Right renal pelvis (tissue), 4 donors: ENCODE results near the gene AHSP. TPM values are rescaled to one million over a fixed set of nuclear protein-coding genes. Genes with fewer than 3 reads are reported as not detected.
"Not testable (repeated sequence)": the region's sequence is repeated elsewhere in the genome, so short reads cannot be mapped to it uniquely, and the experiment has no call there.

Experiments used
- DNase-seq, 4 donors: peaks; one replicate each; pipeline ENCODE4 v3.0.0-alpha.2; 2013; ENCODE audit warnings: low read depth in 4 of 4, low spot score in 3 of 4, missing footprints in 1 of 4
- polyA plus RNA-seq, 4 donors: library from polyadenylated mRNA; unstranded; fragments of 120-200 nt; gene quantifications; one replicate each; pipeline ENCODE4 v1.2.1, GENCODE V29; 2013; ENCODE audit not compliant: insufficient read length in 4 of 4

The AHSP gene
- polyA plus RNA-seq, 4 donors = 5.9 to 7.6 (median 6.9) TPM

DNA sequence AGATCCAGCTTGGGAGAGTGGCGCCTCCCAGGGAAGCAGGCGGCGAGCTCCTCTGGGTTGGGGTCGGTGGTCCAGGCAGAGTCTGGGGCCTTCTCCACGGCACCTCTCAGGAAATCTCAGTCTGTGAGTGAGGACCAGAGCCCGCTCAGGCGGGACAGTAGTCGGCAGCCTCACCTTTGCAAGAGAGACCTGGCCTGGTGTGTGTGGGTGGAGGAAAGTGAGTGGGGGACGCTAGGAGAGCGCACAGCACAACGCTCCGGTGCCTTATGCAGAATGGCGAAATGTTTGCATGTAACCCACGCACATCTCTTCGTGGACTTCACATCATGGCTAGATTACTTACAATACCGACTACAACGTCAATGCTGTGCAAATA is 2.2 kb downstream of the AHSP start:
- no peak for DNase-seq

DNA sequence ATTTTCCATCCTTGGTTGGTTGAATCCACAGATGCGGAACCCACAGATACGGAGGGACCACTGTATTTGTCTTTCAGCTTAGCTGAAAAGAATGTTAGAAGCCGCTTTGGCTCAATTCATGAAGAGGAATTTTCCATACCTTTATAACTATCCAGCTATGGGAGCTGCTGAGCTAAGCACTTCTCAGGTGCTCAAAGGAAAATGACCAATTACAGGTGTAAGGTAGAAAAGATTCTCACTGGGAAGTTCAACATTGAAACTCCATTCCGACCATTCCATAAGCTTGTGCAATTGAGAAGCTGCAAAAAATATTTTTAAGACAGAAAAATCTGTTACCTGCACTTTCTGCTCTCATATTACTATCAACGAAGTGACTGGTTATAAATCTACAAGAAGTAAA is 2.7 kb downstream of the AHSP start:
- no peak for DNase-seq

DNA sequence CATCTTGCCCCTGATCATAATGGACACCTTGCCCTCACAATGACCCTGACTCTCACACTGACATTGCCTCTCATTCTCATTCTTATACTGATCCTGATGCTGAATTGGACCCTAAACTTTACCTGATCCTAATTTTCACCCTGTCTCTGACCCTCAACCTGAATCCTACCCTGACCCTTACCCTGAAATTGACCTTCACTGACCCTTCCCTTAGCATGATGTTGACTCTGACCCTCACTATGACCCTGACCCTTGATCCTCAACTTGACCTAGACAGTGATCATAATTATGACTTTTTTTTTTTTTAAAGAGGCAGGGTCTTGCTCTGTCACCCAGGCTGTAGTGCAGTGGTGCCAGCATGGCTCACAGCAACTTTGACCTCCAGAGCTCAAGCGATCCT is 3.4 kb downstream of the AHSP start:
- no peak for DNase-seq

DNA sequence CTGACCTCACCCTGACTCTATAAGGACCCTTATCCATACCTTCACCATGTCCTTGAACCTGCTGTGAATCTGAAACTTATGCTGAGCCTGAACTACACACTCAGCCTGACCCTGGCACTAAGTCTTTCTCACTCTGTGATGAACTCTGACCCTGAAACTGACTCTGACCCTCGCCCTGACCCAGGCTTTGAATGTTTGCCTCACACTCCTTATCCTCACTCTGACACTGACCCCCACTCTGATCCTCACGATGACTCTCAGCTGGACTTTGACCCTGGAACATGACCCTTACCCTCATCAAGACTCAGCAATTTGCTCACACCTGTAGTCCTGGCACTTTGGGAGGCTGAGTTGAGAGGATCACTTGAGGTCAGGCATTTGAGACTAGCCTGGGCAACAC is 4.4 kb downstream of the AHSP start:
- no peak for DNase-seq

DNA sequence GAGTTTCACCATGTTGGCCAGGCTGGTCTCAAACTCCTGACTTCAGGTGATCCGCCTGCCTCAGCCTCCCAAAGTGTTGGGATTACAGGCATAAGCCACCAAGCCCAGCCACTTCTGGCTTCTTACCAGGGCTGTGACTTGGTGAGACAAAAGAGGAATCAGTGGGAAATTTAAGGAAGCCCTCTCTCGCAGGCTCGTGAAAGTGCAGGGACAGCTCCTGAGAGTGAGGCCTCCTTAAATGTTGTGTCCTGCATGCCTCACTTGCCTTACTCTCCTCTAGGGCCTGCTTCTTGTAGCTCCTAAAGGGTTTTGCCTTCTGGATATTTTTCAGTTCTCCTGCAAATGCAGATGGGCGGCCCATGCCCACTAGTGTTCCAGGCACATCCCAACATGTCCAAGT is 5.2 kb downstream of the AHSP start:
- DNase-seq = no peak

DNA sequence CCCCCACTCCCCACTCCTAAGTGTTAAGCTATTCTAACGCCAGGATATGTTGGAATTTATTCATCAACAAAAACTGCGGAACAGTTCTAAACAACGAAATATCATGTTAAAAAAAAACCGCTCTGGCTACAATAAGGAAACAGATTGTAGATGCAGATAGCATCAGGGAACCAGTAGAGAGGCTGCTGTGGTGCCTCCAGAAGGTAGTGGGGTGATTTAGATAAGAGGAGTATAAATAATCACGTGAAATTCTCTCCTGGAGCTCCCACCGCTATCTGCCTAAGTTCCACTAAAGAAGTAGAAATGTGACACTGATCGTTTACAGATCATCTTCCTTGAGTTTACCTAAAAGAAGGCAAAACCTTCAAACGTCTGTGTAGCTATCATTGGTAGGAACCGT is 8.0 kb downstream of the AHSP start:
- DNase-seq = no peak

DNA sequence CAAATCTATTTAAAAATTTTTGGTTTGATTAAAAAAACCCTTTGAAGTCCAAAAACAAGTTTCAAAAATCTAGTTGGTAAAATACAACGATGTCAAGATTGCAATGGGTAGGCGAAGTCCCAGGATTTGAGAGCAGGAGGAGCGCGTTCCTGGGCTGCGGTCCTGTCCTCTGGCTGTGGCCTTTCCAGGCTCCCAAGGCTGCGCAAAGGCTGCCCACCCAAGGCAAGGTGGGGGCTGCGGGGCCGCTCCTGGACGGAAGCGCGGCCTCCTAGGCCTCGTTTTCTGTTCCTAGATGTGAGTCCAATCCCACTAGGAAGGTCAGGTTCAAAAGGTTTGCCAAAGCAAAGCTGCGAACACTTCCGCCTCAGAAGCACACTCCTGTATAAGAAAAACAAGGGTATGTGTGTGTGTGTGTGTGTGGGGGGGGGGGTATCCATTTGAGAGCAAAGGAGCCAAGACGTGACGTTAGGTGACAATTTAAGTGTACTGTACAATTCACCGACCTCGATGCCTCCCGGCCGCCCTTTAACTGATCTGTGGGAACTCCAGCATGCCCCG is 9.2 kb downstream of the AHSP start:
- no peak for DNase-seq

DNA sequence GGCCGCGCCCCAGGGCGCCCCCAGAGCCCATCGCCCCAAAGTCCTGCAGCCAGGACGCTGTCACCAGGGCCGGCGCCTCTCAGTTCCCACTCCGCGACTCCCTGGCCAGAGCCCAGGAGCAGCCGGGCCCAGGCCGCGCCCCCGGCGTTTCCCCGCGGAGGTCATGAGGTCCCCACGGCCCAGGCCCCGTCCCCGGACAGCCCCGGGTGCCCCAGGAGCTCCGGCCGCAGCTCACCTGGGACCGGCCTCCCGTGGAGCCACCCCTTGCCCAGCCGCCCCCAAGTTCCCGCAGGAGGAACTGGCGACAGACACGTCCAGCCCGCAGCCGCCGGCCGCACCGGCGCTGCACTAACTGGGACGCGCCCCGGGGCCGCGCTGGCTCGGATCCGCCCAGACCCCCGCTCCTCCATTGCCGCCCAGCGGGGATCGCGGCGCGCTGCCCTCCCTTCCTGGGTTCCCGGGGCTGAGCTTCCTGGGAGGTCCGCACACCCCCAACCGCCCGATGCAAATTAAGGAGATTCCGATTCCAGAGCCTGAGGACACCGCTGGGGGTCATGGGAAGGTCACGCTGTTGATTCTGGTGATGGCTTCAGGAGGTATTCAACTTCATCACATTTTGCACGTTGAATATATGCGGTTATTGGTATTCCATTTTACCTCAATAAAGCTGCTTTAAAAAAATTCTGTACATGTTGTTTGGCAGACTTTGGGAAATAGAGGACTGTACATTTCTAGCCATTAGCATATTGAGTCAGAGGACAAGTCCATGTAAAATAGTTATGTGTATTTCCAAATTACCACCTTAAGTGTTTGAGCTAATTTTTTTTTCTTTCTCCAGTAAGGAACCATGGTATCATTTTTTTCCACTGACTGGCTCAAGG is 9.9 kb downstream of the AHSP start:
- DNase-seq = no peak

DNA sequence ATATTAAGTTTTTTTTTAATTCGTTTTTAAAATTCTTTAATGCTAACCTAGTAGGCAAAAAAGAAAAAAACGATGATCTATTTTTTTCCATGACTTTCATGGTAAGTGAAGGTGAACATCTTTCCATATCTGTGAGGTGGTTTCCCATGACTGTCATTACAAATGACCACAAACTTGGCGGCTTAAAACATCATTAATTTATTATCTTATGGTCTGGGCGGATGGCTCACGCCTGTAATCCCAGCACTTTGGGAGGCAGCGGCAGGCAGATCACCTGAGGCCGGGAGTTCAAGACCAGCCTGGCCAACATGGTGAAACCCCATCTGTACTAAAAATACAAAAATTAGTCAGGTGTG is 10.5 kb downstream of the AHSP start:
- not testable (repeated sequence) for DNase-seq

DNA sequence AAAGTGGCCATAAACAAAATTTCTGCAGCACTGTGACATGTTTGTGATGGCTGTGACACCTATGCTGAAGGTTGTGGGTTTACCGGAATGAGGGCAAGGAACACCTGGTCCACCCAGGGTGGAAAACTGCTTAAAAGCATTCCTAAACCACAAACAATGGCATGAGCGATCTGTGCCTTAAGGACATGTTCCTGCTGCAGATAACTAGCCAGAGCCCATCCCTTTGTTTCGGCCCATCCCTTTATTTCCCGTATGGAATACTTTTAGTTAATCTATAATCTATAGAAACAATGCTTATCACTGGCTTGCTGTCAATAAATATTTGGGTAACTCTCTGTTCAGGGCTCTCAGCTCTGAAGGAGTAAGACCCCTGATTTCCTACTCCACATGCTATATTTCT is 12.1 kb downstream of the AHSP start:
- DNase-seq = not testable (repeated sequence)

DNA sequence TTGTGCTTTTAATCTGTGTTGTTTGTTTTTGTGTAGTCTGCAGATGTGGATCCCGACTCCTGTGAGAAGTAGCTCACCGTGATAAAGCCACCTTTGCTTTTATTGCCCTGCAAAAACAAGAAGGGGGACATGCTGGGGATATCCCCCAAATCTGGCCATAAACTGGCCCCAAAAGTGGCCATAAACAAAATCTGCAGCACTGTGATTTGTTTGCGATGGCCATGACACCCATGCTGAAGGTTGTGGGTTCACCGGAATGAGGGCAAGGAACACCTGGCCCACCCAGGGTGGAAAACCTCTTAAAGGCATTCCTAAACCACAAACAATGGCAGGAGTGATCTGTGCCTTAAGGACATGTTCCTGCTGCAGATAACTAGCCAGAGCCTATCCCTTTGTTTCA is 15.1 kb downstream of the AHSP start:
- DNase-seq = no peak

DNA sequence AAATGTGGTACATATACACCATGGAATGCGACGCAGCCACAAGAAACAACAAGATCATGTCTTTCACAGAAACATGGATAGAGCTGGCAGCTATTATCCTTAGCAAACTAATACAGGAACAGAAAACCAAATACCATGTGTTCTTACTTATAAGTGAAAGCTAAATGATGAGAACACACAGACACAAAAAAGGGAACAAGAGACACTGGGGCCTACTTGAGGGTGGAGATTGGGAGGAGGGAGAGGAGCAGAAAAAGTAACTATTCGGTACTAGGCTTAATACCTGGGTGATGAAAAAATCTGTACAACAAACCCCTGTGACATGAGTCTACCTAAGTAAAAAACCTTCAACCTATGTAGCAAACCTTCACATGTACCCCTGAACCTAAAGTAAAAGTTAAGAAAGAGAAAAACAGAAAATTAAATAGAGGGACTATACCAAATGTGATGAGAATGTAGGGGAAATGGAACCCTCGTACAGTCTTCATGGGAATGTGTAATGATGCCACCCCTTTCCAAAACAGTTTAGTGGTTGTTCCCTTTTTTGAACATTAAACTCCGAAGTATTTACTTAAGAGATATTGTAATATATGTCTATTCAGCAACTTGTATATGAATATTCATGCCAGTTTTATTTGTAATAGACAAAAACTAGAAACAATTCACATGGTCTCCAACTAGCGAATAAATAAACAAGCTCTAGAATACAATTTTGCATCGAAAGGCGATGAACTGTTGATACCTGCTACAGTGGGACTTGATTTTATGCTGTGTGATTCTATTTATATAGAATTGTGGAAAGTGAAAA is 33.9 kb downstream of the AHSP start:
- DNase-seq = no peak

DNA sequence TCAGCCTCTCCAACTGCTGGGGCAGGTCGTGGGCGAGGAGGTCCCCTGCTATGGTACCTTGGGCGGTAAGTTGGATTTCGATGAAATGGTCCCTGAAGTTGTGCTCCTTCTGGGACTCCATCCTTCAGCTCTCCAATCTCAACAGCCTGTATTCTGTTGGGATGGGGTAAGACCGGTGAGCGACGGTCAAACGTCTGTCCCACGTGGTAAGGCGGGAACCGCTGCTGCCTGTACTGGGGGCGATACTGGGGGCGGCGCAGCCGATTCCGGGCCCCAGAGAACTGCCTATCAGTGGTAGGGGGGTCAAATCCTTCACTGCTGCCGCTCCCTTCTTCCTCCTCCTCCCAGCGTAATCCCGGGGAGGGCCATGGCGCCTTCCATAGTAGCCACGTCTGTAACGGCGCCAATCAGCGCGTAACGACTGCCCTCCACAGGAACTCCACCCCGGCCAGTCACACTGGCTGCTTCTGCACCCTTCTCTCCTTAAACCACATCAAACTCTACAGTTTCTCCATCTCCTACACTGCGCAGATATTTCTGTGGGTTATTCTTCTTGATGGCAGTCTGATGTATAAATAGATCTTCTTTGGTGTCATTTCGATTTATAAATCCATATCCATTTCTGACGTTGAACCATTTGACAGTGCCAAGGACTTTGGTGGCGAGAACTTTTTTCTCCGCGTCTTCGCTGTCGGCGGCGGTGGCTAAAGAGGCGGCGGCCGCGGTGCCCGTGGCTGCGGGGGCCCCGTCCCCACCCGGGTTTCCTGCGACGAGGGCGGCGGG is 41.1 kb downstream of the AHSP start:
- peak in 1 of 4 donors; percentile 11 for DNase-seq

DNA sequence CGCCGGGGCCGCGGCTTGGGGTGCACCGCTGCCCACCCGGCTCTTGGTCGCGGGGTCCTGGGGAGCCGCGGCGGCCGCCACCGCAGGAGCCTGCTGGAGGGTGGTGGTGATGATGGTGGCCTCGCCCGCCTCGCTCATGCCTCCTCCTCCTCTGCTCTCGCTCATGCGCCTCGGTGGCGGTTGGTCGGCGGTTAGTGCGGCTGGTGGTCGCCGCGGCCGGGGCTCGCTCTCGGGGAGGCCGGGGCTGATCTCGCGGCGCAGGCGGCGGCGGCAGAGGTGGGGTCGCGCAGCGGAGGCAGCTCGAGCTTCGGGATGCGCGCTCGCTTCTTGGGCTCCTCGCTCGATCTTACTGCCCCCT is 41.6 kb downstream of the AHSP start:
- no peak for DNase-seq

DNA sequence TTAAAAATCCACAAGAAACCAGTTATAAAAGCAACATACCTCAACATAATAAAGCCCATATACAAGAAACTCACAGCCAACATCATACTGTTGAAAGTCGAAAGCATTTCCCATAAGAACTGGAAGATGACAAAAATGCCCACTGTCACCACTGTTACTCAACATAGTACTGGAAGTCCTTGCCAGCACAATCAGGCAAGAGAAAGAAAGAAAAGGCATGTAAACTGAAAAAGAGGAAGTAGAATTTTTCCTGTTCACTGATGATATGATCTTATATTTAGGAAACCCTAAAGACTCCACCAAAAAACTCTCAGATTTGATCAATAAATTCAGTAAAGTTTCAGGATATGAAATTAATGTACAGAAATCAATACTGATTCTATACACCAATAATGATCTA is 45.1 kb downstream of the AHSP start:
- no peak for DNase-seq

DNA sequence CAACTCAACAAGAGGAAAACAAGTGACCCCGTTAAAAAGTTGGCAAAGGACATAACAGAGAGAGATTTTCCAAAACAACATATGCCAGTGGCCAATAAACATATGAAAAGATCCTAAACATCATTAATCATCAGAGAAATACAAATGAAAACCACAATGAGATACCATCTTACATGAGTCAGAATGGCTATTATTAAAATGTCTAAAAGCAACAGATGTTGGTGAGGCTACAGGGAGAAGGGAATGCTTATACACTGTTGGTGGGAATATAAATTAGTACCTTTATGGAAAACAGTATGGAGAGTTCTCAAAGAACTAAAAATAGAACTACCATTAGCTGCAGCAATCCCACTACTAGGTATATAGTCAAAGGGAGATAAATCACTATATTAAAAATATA is 46.5 kb downstream of the AHSP start:
- not testable (repeated sequence) for DNase-seq

DNA sequence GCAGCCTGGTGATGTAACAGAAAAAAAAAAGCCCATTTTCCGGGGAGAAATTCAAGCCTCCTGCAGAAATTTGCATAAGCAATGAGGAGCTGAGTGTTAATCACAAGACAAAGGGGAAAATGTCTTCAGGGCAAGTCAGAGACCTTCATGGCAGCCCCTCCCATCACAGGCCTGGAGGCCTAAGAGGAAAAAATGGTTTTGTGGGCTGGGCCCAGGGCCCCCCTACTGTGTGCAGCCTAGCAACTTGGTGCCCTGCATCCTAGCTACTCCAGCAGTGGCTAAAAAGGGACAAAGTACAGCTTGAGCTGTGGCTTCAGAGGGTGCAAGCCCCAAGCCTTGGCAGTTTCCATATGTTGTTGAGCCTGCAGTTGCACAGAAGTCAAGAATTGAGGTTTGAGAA is 49.7 kb downstream of the AHSP start:
- no peak for DNase-seq
